ENCODE data around the gene DUSP15. TPM values are rescaled to one million over a fixed set of nuclear protein-coding genes. Genes with fewer than 3 reads are reported as not detected.
A peak's percentile ranks its signal among the peaks of the same experiment; 100 is the strongest.

Gene DUSP15
- polyA plus RNA-seq, 4 donors = 1.4 to 10.2 (median 2.9) TPM; not detected in 1

DNA sequence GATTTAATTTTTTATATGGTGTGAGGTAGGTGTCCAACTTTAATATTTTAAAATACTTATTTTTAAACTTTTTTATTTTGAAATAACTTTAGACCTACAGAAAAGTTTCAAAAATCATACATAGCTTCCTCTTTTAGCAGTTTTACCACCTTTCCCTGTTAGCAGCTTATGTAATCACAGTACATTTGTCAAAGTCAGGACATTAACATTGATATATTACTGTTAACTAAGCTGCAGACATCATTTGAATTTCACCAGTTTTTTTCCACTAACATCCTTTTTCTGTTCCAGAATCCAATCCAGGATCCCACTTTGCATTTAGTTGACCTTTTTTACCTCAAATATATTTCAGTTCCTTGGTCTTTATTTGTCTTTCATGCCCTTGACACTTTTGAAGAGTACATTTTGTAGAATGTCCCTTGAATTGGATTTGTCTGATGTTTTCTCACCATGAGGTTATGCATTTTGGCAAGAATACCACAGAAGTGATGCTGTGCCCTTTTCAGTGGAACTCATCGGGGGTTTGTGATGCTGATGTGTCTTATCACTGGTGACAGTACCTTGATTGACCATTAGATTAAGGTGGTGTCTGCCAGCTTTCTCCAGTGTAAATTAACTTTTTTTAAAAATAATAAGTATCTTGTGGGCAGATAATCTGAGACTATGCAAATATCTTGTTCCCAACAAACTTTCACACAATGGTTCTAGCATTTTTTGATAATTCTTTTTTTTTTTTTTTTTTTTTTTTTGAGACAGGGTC, 33.5 kb upstream of the DUSP15 start:
- H3K4me1 ChIP-seq (ENCODE audit: control insufficient read depth in 3 of 3, insufficient read depth in 2 of 3, low read depth in 1 of 3, low read length in 2 of 3) = no peaks in the 10 kb centered on the region
- no peaks in the 10 kb centered on the region for H3K27me3 ChIP-seq (ENCODE audit: control insufficient read depth in 3 of 3, insufficient read depth in 3 of 3, low read length in 3 of 3)
- WGBS, 3 donors = 46 to 64% (median 61%) methylated on average over 1 of the region's 1 CpG
- FAIRE-seq = no peak
- H3K27ac ChIP-seq (ENCODE audit: low read depth in 1 of 3, low read length in 2 of 3) = no peak overlapping the region
- H3K9me3 ChIP-seq (ENCODE audit: control insufficient read depth in 2 of 2, insufficient read depth in 1 of 2, low read depth in 1 of 2, low read length in 1 of 2) = no peaks in the 10 kb centered on the region
- H3K4me3 ChIP-seq (ENCODE audit: low read depth in 1 of 3, low read length in 3 of 3) = no peak overlapping the region
- H3K36me3 ChIP-seq (ENCODE audit: control insufficient read depth in 3 of 3, insufficient read depth in 2 of 3, low read depth in 1 of 3, low read length in 3 of 3) = no peaks in the 10 kb centered on the region
- DNase-seq = no peak

DNA sequence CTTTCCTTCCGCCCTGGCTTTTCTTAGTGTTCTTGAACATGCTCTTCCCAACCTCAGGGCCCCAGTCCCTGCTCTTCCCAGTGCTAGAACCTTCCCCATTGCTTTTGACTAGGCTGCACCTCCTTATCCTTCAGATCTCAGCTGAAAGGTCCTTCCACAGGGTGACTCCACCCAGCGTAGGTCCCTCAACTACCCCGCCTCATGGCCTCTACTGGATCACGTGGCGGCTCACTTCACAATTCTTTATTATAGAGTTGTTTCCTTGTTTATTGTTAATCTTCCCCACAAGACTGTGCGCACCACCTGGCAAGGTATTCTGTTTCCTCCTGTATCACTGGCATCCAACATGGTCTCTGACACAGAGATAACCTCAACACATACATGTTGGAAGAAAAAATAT, 31.3 kb upstream of the DUSP15 start:
- Histone ChIP-seq H3K36me3 (ENCODE audit: control insufficient read depth in 3 of 3, insufficient read depth in 2 of 3, low read depth in 1 of 3, low read length in 3 of 3) (no peaks in the 10 kb centered on the region), H3K4me1 (ENCODE audit: control insufficient read depth in 3 of 3, insufficient read depth in 2 of 3, low read depth in 1 of 3, low read length in 2 of 3) (no peaks in the 10 kb centered on the region), H3K27ac (ENCODE audit: low read depth in 1 of 3, low read length in 2 of 3) (no peak overlapping the region), H3K27me3 (ENCODE audit: control insufficient read depth in 3 of 3, insufficient read depth in 3 of 3, low read length in 3 of 3) (no peaks in the 10 kb centered on the region), H3K4me3 (ENCODE audit: low read depth in 1 of 3, low read length in 3 of 3) (no peak overlapping the region), H3K9me3 (ENCODE audit: control insufficient read depth in 2 of 2, insufficient read depth in 1 of 2, low read depth in 1 of 2, low read length in 1 of 2) (no peaks in the 10 kb centered on the region)
- no peak for FAIRE-seq
- DNase-seq = peak in 1 of 2 donors; percentile 2
- WGBS, 3 donors = 28 to 70% (median 68%) methylated on average over 6 of the region's 6 CpGs

DNA sequence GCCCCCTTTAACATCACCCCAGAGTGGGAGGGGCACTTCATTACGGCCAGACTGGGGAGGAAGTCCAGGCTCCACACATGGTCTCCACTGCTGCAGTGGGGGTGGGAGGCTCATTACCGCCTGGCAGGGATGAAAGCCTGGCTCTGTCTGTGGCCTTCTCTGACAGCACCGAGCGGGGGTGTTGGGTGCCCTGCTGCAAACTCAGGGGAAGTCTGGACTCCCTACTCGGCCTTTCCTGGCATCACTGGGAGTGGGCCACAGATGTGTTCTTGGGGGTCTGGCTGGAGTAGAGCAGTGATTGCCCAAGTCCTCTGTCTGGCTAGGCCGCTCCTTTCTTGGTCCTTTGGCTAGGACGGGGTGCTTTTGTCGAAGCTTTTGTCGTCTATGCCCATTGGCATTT, 27.2 kb upstream of the DUSP15 start:
- Histone ChIP-seq H3K27me3 (ENCODE audit: control insufficient read depth in 3 of 3, insufficient read depth in 3 of 3, low read length in 3 of 3) (no peaks in the 10 kb centered on the region), H3K9me3 (ENCODE audit: control insufficient read depth in 2 of 2, insufficient read depth in 1 of 2, low read depth in 1 of 2, low read length in 1 of 2) (no peaks in the 10 kb centered on the region), H3K4me1 (ENCODE audit: control insufficient read depth in 3 of 3, insufficient read depth in 2 of 3, low read depth in 1 of 3, low read length in 2 of 3) (no peaks in the 10 kb centered on the region), H3K36me3 (ENCODE audit: control insufficient read depth in 3 of 3, insufficient read depth in 2 of 3, low read depth in 1 of 3, low read length in 3 of 3) (no peaks in the 10 kb centered on the region), H3K4me3 (ENCODE audit: low read depth in 1 of 3, low read length in 3 of 3) (no peak overlapping the region), H3K27ac (ENCODE audit: low read depth in 1 of 3, low read length in 2 of 3) (no peak overlapping the region)
- WGBS, 3 donors = 81 to 89% (median 88%) methylated on average over 9 of the region's 9 CpGs
- DNase-seq (no peak), FAIRE-seq (no peak)

DNA sequence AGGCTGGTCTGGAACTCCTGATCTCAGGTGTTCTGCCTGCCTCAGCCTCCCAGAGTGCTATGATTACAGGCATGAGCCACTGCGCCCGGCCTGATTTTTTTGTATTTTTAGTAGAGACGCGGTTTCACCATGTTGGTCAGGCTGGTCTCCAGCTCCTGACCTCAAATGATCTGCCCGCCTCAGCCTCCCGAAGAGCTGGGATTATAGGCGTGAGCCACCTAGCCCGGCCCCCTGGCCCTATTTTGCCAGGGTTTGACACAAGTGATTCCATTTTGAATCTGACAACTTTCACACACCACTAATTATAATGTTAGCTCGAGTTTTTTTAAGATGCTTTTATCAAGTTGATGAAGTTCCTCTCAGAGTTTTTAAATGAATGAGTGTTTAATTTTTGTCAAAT, 25.7 kb upstream of the DUSP15 start:
- no peaks in the 10 kb centered on the region for H3K9me3 ChIP-seq (ENCODE audit: control insufficient read depth in 2 of 2, insufficient read depth in 1 of 2, low read depth in 1 of 2, low read length in 1 of 2)
- no peak overlapping the region for H3K4me3 ChIP-seq (ENCODE audit: low read depth in 1 of 3, low read length in 3 of 3)
- H3K36me3 ChIP-seq (ENCODE audit: control insufficient read depth in 3 of 3, insufficient read depth in 2 of 3, low read depth in 1 of 3, low read length in 3 of 3) = no peaks in the 10 kb centered on the region
- no peaks in the 10 kb centered on the region for H3K27me3 ChIP-seq (ENCODE audit: control insufficient read depth in 3 of 3, insufficient read depth in 3 of 3, low read length in 3 of 3)
- no peaks in the 10 kb centered on the region for H3K4me1 ChIP-seq (ENCODE audit: control insufficient read depth in 3 of 3, insufficient read depth in 2 of 3, low read depth in 1 of 3, low read length in 2 of 3)
- H3K27ac ChIP-seq (ENCODE audit: low read depth in 1 of 3, low read length in 2 of 3) = no peak overlapping the region
- FAIRE-seq (no peak), DNase-seq (no peak)
- 92 to 93% (median 92%) methylated on average over 9 of the region's 9 CpGs for WGBS, 3 donors

DNA sequence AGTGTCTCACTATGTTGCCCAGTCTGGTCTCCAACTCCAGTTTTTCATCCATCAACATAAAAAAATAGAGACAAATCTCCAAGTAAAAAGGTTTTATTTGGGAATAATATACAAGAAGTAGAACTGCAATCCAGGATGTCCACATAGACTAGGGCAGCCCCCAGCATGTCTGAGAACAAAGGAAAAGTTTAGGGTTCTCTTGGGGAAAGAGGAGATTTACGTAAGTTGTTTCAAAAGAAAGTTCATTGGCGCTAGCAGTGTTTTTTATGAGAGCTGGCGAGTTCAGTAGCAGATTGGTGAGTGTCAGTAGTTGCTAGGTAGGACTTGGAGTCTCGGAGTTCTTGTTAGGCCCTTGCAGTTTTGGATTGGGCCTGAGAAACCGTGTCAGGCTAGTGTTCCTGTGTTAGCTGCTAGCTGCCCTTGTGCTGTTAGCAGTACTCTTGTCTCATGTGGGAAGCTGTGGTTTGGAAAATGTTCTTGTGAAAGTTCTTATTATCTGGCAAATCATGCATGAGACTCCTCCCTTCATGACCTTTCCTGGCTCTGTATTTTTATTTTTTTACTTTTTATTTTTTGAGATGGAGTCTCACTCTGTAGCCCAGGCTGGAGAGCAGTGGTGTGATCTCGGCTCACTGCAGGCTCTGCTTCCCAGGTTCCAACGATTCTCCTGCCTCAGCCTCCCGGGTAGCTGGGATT, 24.8 kb upstream of the DUSP15 start:
- H3K4me1 ChIP-seq (ENCODE audit: control insufficient read depth in 3 of 3, insufficient read depth in 2 of 3, low read depth in 1 of 3, low read length in 2 of 3) = no peaks in the 10 kb centered on the region
- WGBS, 3 donors = 38 to 47% (median 44%) methylated on average over 8 of the region's 8 CpGs
- no peak overlapping the region for H3K27ac ChIP-seq (ENCODE audit: low read depth in 1 of 3, low read length in 2 of 3)
- H3K9me3 ChIP-seq (ENCODE audit: control insufficient read depth in 2 of 2, insufficient read depth in 1 of 2, low read depth in 1 of 2, low read length in 1 of 2) = no peaks in the 10 kb centered on the region
- no peaks in the 10 kb centered on the region for H3K27me3 ChIP-seq (ENCODE audit: control insufficient read depth in 3 of 3, insufficient read depth in 3 of 3, low read length in 3 of 3)
- no peak overlapping the region for H3K4me3 ChIP-seq (ENCODE audit: low read depth in 1 of 3, low read length in 3 of 3)
- DNase-seq (peak; percentile 39 to 51), FAIRE-seq (no peak)
- H3K36me3 ChIP-seq (ENCODE audit: control insufficient read depth in 3 of 3, insufficient read depth in 2 of 3, low read depth in 1 of 3, low read length in 3 of 3) = no peaks in the 10 kb centered on the region

DNA sequence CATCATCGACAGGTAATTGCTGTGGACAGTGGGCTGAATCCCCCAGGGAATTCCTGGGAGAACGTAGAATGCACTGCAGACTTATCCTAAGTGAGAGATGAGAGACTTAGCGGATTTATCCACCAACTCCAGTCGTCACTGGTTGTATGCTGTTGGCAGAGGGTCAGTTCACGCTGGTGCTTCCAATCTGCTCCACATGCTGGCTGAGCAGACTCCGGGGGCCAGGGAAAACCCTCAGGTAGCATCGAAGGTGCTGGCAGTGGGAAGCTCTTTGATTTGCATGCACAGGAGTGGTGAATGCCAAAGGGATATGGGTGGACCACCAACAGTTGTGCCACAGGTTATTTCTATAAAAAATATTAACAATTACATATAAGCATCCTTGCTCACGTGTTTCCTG, 20.3 kb upstream of the DUSP15 start:
- FAIRE-seq (no peak), DNase-seq (no peak)
- WGBS, 3 donors = 68 to 69% (median 68%) methylated on average over 8 of the region's 8 CpGs
- peaks cover 0 to 5% (median 0%) of the 10 kb centered on the region in 3 donors for H3K27me3 ChIP-seq (ENCODE audit: control insufficient read depth in 3 of 3, insufficient read depth in 3 of 3, low read length in 3 of 3)
- no peaks in the 10 kb centered on the region for H3K4me1 ChIP-seq (ENCODE audit: control insufficient read depth in 3 of 3, insufficient read depth in 2 of 3, low read depth in 1 of 3, low read length in 2 of 3)
- no peak overlapping the region for H3K27ac ChIP-seq (ENCODE audit: low read depth in 1 of 3, low read length in 2 of 3)
- H3K9me3 ChIP-seq (ENCODE audit: control insufficient read depth in 2 of 2, insufficient read depth in 1 of 2, low read depth in 1 of 2, low read length in 1 of 2) = no peaks in the 10 kb centered on the region
- no peaks in the 10 kb centered on the region for H3K36me3 ChIP-seq (ENCODE audit: control insufficient read depth in 3 of 3, insufficient read depth in 2 of 3, low read depth in 1 of 3, low read length in 3 of 3)
- H3K4me3 ChIP-seq (ENCODE audit: low read depth in 1 of 3, low read length in 3 of 3) = no peak overlapping the region

DNA sequence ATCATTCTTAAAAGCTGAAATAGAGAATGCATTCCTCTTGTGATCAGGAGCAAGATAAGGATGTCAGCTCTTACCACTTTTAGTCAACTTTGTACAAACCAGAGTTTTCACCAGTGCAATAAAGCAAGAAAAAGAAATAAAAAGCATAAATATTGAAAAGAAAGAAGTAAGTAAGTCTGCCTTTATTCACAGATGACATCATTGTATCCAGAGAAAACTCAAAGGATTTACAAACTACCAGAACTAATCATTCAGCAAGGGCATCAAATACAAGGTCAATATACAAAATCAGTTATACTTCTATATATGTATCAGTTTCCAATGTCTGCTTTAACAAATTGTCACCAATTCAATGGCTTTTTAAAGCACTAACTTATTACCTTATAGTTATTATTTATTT, 13.5 kb upstream of the DUSP15 start:
- Histone ChIP-seq H3K27me3 (ENCODE audit: control insufficient read depth in 3 of 3, insufficient read depth in 3 of 3, low read length in 3 of 3) (peaks cover 0 to 6% (median 0%) of the 10 kb centered on the region in 3 donors), H3K27ac (ENCODE audit: low read depth in 1 of 3, low read length in 2 of 3) (no peak overlapping the region), H3K4me1 (ENCODE audit: control insufficient read depth in 3 of 3, insufficient read depth in 2 of 3, low read depth in 1 of 3, low read length in 2 of 3) (no peaks in the 10 kb centered on the region), H3K36me3 (ENCODE audit: control insufficient read depth in 3 of 3, insufficient read depth in 2 of 3, low read depth in 1 of 3, low read length in 3 of 3) (no peaks in the 10 kb centered on the region), H3K4me3 (ENCODE audit: low read depth in 1 of 3, low read length in 3 of 3) (no peak overlapping the region), H3K9me3 (ENCODE audit: control insufficient read depth in 2 of 2, insufficient read depth in 1 of 2, low read depth in 1 of 2, low read length in 1 of 2) (no peaks in the 10 kb centered on the region)
- DNase-seq = no peak
- FAIRE-seq = no peak

DNA sequence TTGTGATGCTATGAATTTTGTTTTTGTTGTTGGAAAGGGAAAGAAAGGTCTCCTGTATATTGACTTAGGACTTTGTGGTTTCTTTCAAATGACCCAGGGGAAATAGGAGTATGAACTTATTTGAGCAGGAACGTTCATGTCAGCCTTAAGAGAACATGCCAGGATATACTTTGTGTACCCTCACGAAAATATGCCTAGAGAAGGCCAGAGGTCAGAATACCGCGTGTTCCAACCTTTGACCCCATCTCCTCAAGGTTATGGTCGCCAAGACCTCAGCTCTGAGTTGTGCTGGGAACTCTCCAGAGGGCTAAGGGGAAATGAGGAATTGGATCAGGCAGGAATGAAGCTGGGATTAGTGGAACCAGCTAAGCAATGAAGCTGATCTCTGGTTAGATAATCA, 11.6 kb upstream of the DUSP15 start:
- Histone ChIP-seq H3K4me1 (ENCODE audit: control insufficient read depth in 3 of 3, insufficient read depth in 2 of 3, low read depth in 1 of 3, low read length in 2 of 3) (no peaks in the 10 kb centered on the region), H3K4me3 (ENCODE audit: low read depth in 1 of 3, low read length in 3 of 3) (no peak overlapping the region), H3K27ac (ENCODE audit: low read depth in 1 of 3, low read length in 2 of 3) (no peak overlapping the region), H3K9me3 (ENCODE audit: control insufficient read depth in 2 of 2, insufficient read depth in 1 of 2, low read depth in 1 of 2, low read length in 1 of 2) (no peaks in the 10 kb centered on the region), H3K36me3 (ENCODE audit: control insufficient read depth in 3 of 3, insufficient read depth in 2 of 3, low read depth in 1 of 3, low read length in 3 of 3) (no peaks in the 10 kb centered on the region), H3K27me3 (ENCODE audit: control insufficient read depth in 3 of 3, insufficient read depth in 3 of 3, low read length in 3 of 3) (peaks cover 0 to 6% (median 0%) of the 10 kb centered on the region in 3 donors)
- FAIRE-seq = no peak
- WGBS, 3 donors = 19 to 51% (median 31%) methylated on average over 5 of the region's 5 CpGs
- no peak for DNase-seq
